ENCODE measurements around the gene C2orf68. TPM values are rescaled to one million over a fixed set of nuclear protein-coding genes. Genes with fewer than 3 reads are reported as not detected.

C2orf68 gene
- total RNA-seq, 2 experiments from 2014 or later: 86.2 to 86.7 TPM

GRCh38 chr2:85600235-85600575 is 11.7 kb downstream of the C2orf68 start:
- H3K27ac ChIP-seq (ENCODE audit: low read depth, low read length, poor library complexity, severe bottlenecking): no peak overlapping the region
- CTCF ChIA-PET (ENCODE audit: unreplicated experiment): no interaction called here
- no peaks in the 10 kb centered on the region for H3K9me3 ChIP-seq (ENCODE audit: low read length)
- TF ChIP-seq CTCF (conservative IDR thresholded peaks at IDR 0.05; ENCODE audit: low read length) (no peak), EZH2phosphoT487 (IDR thresholded peaks at IDR 0.05; ENCODE audit: borderline replicate concordance, low read depth, low read length) (no peak)
- H4K20me1 ChIP-seq (ENCODE audit: insufficient read depth, low read length): no peaks in the 10 kb centered on the region; the same call in 1 of the 2 replicates
- no peaks in the 10 kb centered on the region for H3K9me2 ChIP-seq (ENCODE audit: insufficient read depth, low read length)
- no TSS peak for BruUV-seq (replicated peaks)
- H3K79me2 ChIP-seq (ENCODE audit: insufficient read depth, low read depth, low read length): peaks cover 12% of the 10 kb centered on the region; the same call in 1 of the 2 replicates
- peaks cover 8% of the 10 kb centered on the region; the same call in 1 of the 2 replicates for H3K36me3 ChIP-seq (ENCODE audit: insufficient read depth, low read length)
- no peak overlapping the region for H3K4me3 ChIP-seq (ENCODE audit: low read depth, low read length, poor library complexity, severe bottlenecking)
- H2AFZ ChIP-seq (ENCODE audit: low read length): no peak overlapping the region
- no peak overlapping the region for H3K4me2 ChIP-seq (ENCODE audit: low read length)
- DNase-seq (ENCODE audit: low spot score): no peak
- peaks cover 27% of the 10 kb centered on the region for H3K4me1 ChIP-seq (ENCODE audit: insufficient read depth, low read length, poor library complexity, severe bottlenecking)
- intact Hi-C loops (cut with micrococcal nuclease; ENCODE audit: unreplicated experiment): no loop called here
- POLR2A ChIA-PET: no interaction called here

GRCh38 chr2:85599468-85600234 is 12.2 kb downstream of the C2orf68 start:
- BruUV-seq (replicated peaks): no TSS peak
- Histone ChIP-seq H3K79me2 (ENCODE audit: insufficient read depth, low read depth, low read length) (peaks cover 12% of the 10 kb centered on the region; the same call in 1 of the 2 replicates), H3K27ac (ENCODE audit: low read depth, low read length, poor library complexity, severe bottlenecking) (no peak overlapping the region), H4K20me1 (ENCODE audit: insufficient read depth, low read length) (no peaks in the 10 kb centered on the region; the same call in 1 of the 2 replicates), H3K4me2 (ENCODE audit: low read length) (no peak overlapping the region), H3K4me1 (ENCODE audit: insufficient read depth, low read length, poor library complexity, severe bottlenecking) (peaks cover 29% of the 10 kb centered on the region), H2AFZ (ENCODE audit: low read length) (no peak overlapping the region), H3K9me3 (ENCODE audit: low read length) (no peaks in the 10 kb centered on the region), H3K9me2 (ENCODE audit: insufficient read depth, low read length) (no peaks in the 10 kb centered on the region), H3K36me3 (ENCODE audit: insufficient read depth, low read length) (peaks cover 8% of the 10 kb centered on the region; the same call in 1 of the 2 replicates), H3K4me3 (ENCODE audit: low read depth, low read length, poor library complexity, severe bottlenecking) (no peak overlapping the region)
- POLR2A ChIA-PET: no interaction called here
- no peak for TF ChIP-seq EZH2phosphoT487 (IDR thresholded peaks at IDR 0.05; ENCODE audit: borderline replicate concordance, low read depth, low read length)
- TF ChIP-seq CTCF (conservative IDR thresholded peaks at IDR 0.05; ENCODE audit: low read length): no peak
- intact Hi-C loops (cut with micrococcal nuclease; ENCODE audit: unreplicated experiment): no loop called here
- CTCF ChIA-PET (ENCODE audit: unreplicated experiment): no interaction called here
- DNase-seq (ENCODE audit: low spot score): no peak
